HepG2 (cell line): ENCODE measurements around the gene HYAL2. TPM values are rescaled to one million over a fixed set of nuclear protein-coding genes. Genes with fewer than 3 reads are reported as not detected.
A peak's percentile ranks its signal among the peaks of the same experiment; 100 is the strongest.

ENCODE experiments used
- ATF4 ChIP-seq, 2 experiments: fragments of 450-650 bp in 1 of 2; sonication (generic) in 1 of 2; formaldehyde crosslinking; IDR thresholded peaks; 2 replicates each; pipeline versions ENCODE4 v1.5.0 to v1.8.0; 2020 to 2022; ENCODE audit warnings: mild to moderate bottlenecking in 1 of 2, missing genetic modification reagents in 1 of 2
- ATF6 ChIP-seq: sonication (generic); formaldehyde crosslinking; conservative IDR thresholded peaks from 2 replicates; pipeline ENCODE4 v1.4.0; 2020; ENCODE audit warnings: missing genetic modification reagents
- CHD4 ChIP-seq: fragments of 200-600 bp; sonication (generic); IDR thresholded peaks from 2 replicates; pipeline ENCODE4 v1.7.0; 2017; ENCODE audit warnings: mild to moderate bottlenecking, low read length, borderline replicate concordance
- EED ChIP-seq: sonication (generic); formaldehyde crosslinking; IDR thresholded peaks from 2 replicates; pipeline ENCODE4 v1.5.0; 2020; ENCODE audit warnings: mild to moderate bottlenecking, missing genetic modification reagents
- FOXO4 ChIP-seq: sonication (generic); formaldehyde crosslinking; conservative IDR thresholded peaks from 2 replicates; pipeline ENCODE4 v1.8.1; 2023; ENCODE audit warnings: missing genetic modification reagents
- GTF3A ChIP-seq: sonication (generic); formaldehyde crosslinking; conservative IDR thresholded peaks from 2 replicates; pipeline ENCODE4 v1.4.0; 2020; ENCODE audit warnings: mild to moderate bottlenecking, missing genetic modification reagents
- HDAC2 ChIP-seq: sonication (generic); formaldehyde crosslinking; IDR thresholded peaks from 2 replicates; pipeline ENCODE4 v1.4.0; 2020; ENCODE audit warnings: missing genetic modification reagents
- NFIB ChIP-seq: sonication (generic); formaldehyde crosslinking; IDR thresholded peaks from 2 replicates; pipeline ENCODE4 v1.9.0; 2021; ENCODE audit warnings: missing genetic modification reagents, mild to moderate bottlenecking, borderline replicate concordance
- POGZ ChIP-seq: sonication (generic); formaldehyde crosslinking; IDR thresholded peaks from 2 replicates; pipeline ENCODE4 v1.4.0; 2020; ENCODE audit warnings: mild to moderate bottlenecking, missing genetic modification reagents
- POLR2A ChIP-seq, 2 experiments: IDR thresholded peaks; 2 replicates each; pipeline ENCODE4 v1.6.1; 2011; ENCODE audit warnings: low read depth in 2 of 2, low read length in 2 of 2, mild to moderate bottlenecking in 1 of 2, moderate library complexity in 1 of 2; ENCODE audit not compliant: insufficient read depth in 1 of 2
- SMYD3 ChIP-seq: sonication (generic); formaldehyde crosslinking; IDR thresholded peaks from 2 replicates; pipeline ENCODE4 v1.8.1; 2023; ENCODE audit warnings: mild to moderate bottlenecking, missing genetic modification reagents
- SNAI1 ChIP-seq: sonication (generic); formaldehyde crosslinking; IDR thresholded peaks from 2 replicates; pipeline ENCODE4 v1.5.0; 2020; ENCODE audit warnings: mild to moderate bottlenecking, missing genetic modification reagents, borderline replicate concordance
- TAF15 ChIP-seq: fragments of 200-400 bp; formaldehyde crosslinking; IDR thresholded peaks from one replicate; pipeline ENCODE4 v1.6.1; 2018; ENCODE audit warnings: mild to moderate bottlenecking, low read depth, low read length; ENCODE audit not compliant: poor library complexity, severe bottlenecking
- ZNF234 ChIP-seq: sonication (generic); formaldehyde crosslinking; conservative IDR thresholded peaks from 2 replicates; pipeline ENCODE4 v1.5.1; 2020; ENCODE audit warnings: mild to moderate bottlenecking, missing genetic modification reagents
- ZNF30 ChIP-seq: sonication (generic); formaldehyde crosslinking; IDR thresholded peaks from 2 replicates; pipeline ENCODE4 v1.5.0; 2020; ENCODE audit warnings: mild to moderate bottlenecking, missing genetic modification reagents
- ZNF546 ChIP-seq: sonication (generic); formaldehyde crosslinking; conservative IDR thresholded peaks from 2 replicates; pipeline ENCODE4 v1.8.1; 2023; ENCODE audit warnings: mild to moderate bottlenecking, missing genetic modification reagents
- ZNF609 ChIP-seq: sonication (generic); formaldehyde crosslinking; IDR thresholded peaks from 2 replicates; pipeline ENCODE4 v1.4.0; 2020; ENCODE audit warnings: mild to moderate bottlenecking, missing genetic modification reagents, borderline replicate concordance
- ZNF703 ChIP-seq: sonication (generic); formaldehyde crosslinking; IDR thresholded peaks from 2 replicates; pipeline ENCODE4 v1.5.1; 2020; ENCODE audit warnings: missing genetic modification reagents, mild to moderate bottlenecking, moderate library complexity, borderline replicate concordance
- ZNF780A ChIP-seq: sonication (generic); formaldehyde crosslinking; IDR thresholded peaks from 2 replicates; pipeline ENCODE4 v1.8.0; 2022; ENCODE audit warnings: mild to moderate bottlenecking, missing genetic modification reagents, moderate library complexity
- ZSCAN29 ChIP-seq: sonication (generic); formaldehyde crosslinking; conservative IDR thresholded peaks from 2 replicates; pipeline ENCODE4 v1.4.0; 2020; ENCODE audit warnings: mild to moderate bottlenecking, missing genetic modification reagents
- polyA plus RNA-seq, 8 experiments: library from polyadenylated mRNA; depleted of rRNA in 3 of 8; stranded (reverse) in 7 of 8; unstranded in 1 of 8; fragments of >200 nt; fragmentation: Illumina TruSeq in 4 of 8; extraction: Trizol in 4 of 8; gene quantifications; 2 replicates each; pipeline versions ENCODE4 v1.2.1 to v1.2.3, GENCODE V29; 2011 to 2016; ENCODE audit warnings: low read depth in 4 of 8, missing spikeins in 1 of 8, mixed read lengths in 1 of 8; ENCODE audit not compliant: insufficient read depth in 1 of 8
- total RNA-seq, 5 experiments: library from RNA; depleted of rRNA; stranded (reverse); fragments of >200 nt; fragmentation: Illumina TruSeq; extraction: Trizol; gene quantifications; 2 replicates each; pipeline ENCODE4 v1.2.3, GENCODE V29; 2016; ENCODE audit warnings: low read depth in 1 of 5

The HYAL2 gene
- total and polyA plus RNA-seq, 2 of the 13 experiments (the other 11 are each of a cell fraction or from before 2014, with no cell fraction given) = 76.2 to 102 TPM

GRCh38 chr3:50358911-50359759, 36.6 kb upstream of the HYAL2 start, which contains the start of gene TMEM115 (continued):
- TF ChIP-seq ZNF234 (peak; percentile 67; the same call in 1 of the 2 replicates), ZNF780A (no peak), ZNF609 (no peak), ZSCAN29 (CRISPR knock-in tag) (0 out of 2 replicates have a peak, but pooled peaks have one; percentile 52), FOXO4 (CRISPR knock-in tag) (0 out of 2 replicates have a peak, but pooled peaks have one; percentile 92), HDAC2 (CRISPR knock-in tag) (peak; percentile 53; the same call in 1 of the 2 replicates), SMYD3 (CRISPR knock-in tag) (no peak), EED (CRISPR knock-in tag) (no peak; the same call in 1 of the 2 replicates), ZNF546 (CRISPR knock-in tag) (peak; percentile 89), POGZ (no peak; the same call in 1 of the 2 replicates), ZNF703 (CRISPR knock-in tag) (no peak; the same call in 1 of the 2 replicates), TAF15 (no peak), CHD4 (no peak), POLR2A (IDR thresholded peaks at IDR 0.05; ENCODE audit: insufficient read depth in 1 of 2, low read depth in 2 of 2, low read length in 2 of 2) (peak in 1 of 2 experiments; percentile 54; a peak in 2 of 4 replicates), GTF3A (CRISPR knock-in tag) (no peak; the same call in 1 of the 2 replicates), SNAI1 (CRISPR knock-in tag) (no peak), ZNF30 (CRISPR knock-in tag) (no peak), NFIB (CRISPR knock-in tag) (no peak), ATF4 (CRISPR knock-in tag; IDR thresholded peaks at IDR 0.05) (no peak), ATF6 (CRISPR knock-in tag) (peak; percentile 64; the same call in 1 of the 2 replicates)
